K562 (cell line): Measurements from ENCODE around the gene DYNLL1. TPM values are rescaled to one million over a fixed set of nuclear protein-coding genes. Genes with fewer than 3 reads are reported as not detected.

ENCODE experiments used
- BRD9 ChIP-seq: fragments of 450-650 bp; IDR thresholded peaks from 2 replicates; pipeline ENCODE4 v1.6.1; 2018; ENCODE audit warnings: low read depth; ENCODE audit not compliant: partially characterized antibody
- CBFB ChIP-seq: sonication (generic); formaldehyde crosslinking; IDR thresholded peaks from 2 replicates; pipeline ENCODE4 v1.4.0; 2020; ENCODE audit warnings: mild to moderate bottlenecking, missing genetic modification reagents
- CBX8 ChIP-seq: fragments of 200-600 bp; sonication (generic); IDR thresholded peaks from 2 replicates; pipeline ENCODE4 v1.6.1; 2012; ENCODE audit warnings: borderline replicate concordance, mixed run types, low read depth, mild to moderate bottlenecking, moderate library complexity, mixed read lengths, low read length, control low read depth, inconsistent platforms; ENCODE audit not compliant: poor library complexity, severe bottlenecking; ENCODE audit errors: extremely low read depth
- CCNT2 ChIP-seq: IDR thresholded peaks from 2 replicates; pipeline ENCODE4 v1.6.1; 2011; ENCODE audit warnings: borderline replicate concordance, low read depth, mild to moderate bottlenecking, moderate library complexity, mixed read lengths, low read length; ENCODE audit not compliant: insufficient read length; ENCODE audit errors: extremely low read depth
- EGR1 ChIP-seq: fragments of 450-650 bp; conservative IDR thresholded peaks from 2 replicates; pipeline ENCODE4 v1.6.1; 2017; ENCODE audit warnings: mild to moderate bottlenecking
- ESRRA ChIP-seq: fragments of 450-650 bp; IDR thresholded peaks from 2 replicates; pipeline ENCODE4 v1.6.1; 2014; ENCODE audit warnings: low read depth, mild to moderate bottlenecking, moderate library complexity, borderline replicate concordance
- FOXJ2 ChIP-seq: fragments of 200-800 bp; sonication (Bioruptor generic); IDR thresholded peaks from 2 replicates; pipeline ENCODE4 v1.6.1; 2016; ENCODE audit warnings: missing genetic modification characterization, missing compliant biosample characterization
- HDGF ChIP-seq: fragments of 450-650 bp; IDR thresholded peaks from 2 replicates; pipeline ENCODE4 v1.6.1; 2016
- KDM1A ChIP-seq, 2 experiments: fragments of 450-650 bp; IDR thresholded peaks; 2 replicates each; pipeline ENCODE4 v1.6.1; 2016; ENCODE audit warnings: mild to moderate bottlenecking in 2 of 2
- NBN ChIP-seq: fragments of 450-650 bp; IDR thresholded peaks from 2 replicates; pipeline ENCODE4 v1.6.1; 2016; ENCODE audit warnings: low read depth, mild to moderate bottlenecking
- NCOA2 ChIP-seq, 2 experiments: fragments of 450-650 bp; IDR thresholded peaks; 2 replicates each; pipeline ENCODE4 v1.6.1; 2018; ENCODE audit warnings: mild to moderate bottlenecking in 2 of 2, moderate library complexity in 1 of 2; ENCODE audit not compliant: partially characterized antibody in 2 of 2
- POLR2AphosphoS5 ChIP-seq: IDR thresholded peaks from 2 replicates; pipeline ENCODE4 v1.6.1; 2011; ENCODE audit warnings: mild to moderate bottlenecking, low read depth, low read length, moderate library complexity; ENCODE audit not compliant: control insufficient read depth, insufficient read depth
- RBM22 ChIP-seq: fragments of 200-400 bp; formaldehyde crosslinking; IDR thresholded peaks from 2 replicates; pipeline ENCODE4 v1.6.1; 2018; ENCODE audit warnings: low read length, low read depth; ENCODE audit not compliant: poor library complexity, severe bottlenecking
- SIN3A ChIP-seq, 2 experiments: fragments of 150-350 bp in 1 of 2; IDR thresholded peaks; 2 replicates each; pipeline ENCODE4 v1.6.1; 2011 to 2016; ENCODE audit warnings: borderline replicate concordance in 2 of 2, low read depth in 2 of 2, low read length in 2 of 2, mild to moderate bottlenecking in 2 of 2, moderate library complexity in 2 of 2; ENCODE audit not compliant: control insufficient read depth in 1 of 2
- SREBF1 ChIP-seq: fragments of 150-350 bp; IDR thresholded peaks from 2 replicates; pipeline ENCODE4 v1.6.1; 2014; ENCODE audit warnings: antibody characterized with exemption, low read depth, low read length, borderline replicate concordance
- THRAP3 ChIP-seq: fragments of 450-650 bp; IDR thresholded peaks from 2 replicates; pipeline ENCODE4 v1.6.1; 2016; ENCODE audit warnings: mild to moderate bottlenecking, inconsistent platforms, borderline replicate concordance
- ZBED1 ChIP-seq: IDR thresholded peaks from 2 replicates; pipeline ENCODE4 v1.6.1; 2014
- ZBTB7A ChIP-seq: IDR thresholded peaks from 2 replicates; pipeline ENCODE4 v1.6.1; 2011; ENCODE audit warnings: low read depth, mild to moderate bottlenecking, low read length, moderate library complexity, borderline replicate concordance; ENCODE audit not compliant: control insufficient read depth
- ZC3H11A ChIP-seq: IDR thresholded peaks from 2 replicates; pipeline ENCODE4 v1.6.1; 2012; ENCODE audit warnings: low read depth, low read length, improper control_type of control experiment
- ZFP30 ChIP-seq: fragments of 250-450 bp; sonication (Bioruptor Pico); IDR thresholded peaks from 2 replicates; pipeline ENCODE4 v1.8.0; 2022; ENCODE audit warnings: moderate library complexity, mild to moderate bottlenecking, inconsistent platforms, borderline replicate concordance
- ZNF41 ChIP-seq: fragments of 250-450 bp; sonication (Bioruptor Pico); conservative IDR thresholded peaks from 2 replicates; pipeline ENCODE4 v1.4.0; 2020; ENCODE audit warnings: mild to moderate bottlenecking
- polyA plus RNA-seq, 8 experiments: library from polyadenylated mRNA; depleted of rRNA in 4 of 8; stranded (reverse) in 5 of 8; unstranded in 3 of 8; fragments of >200 nt; fragmentation: Nextera tagmentation in 2 of 8; fragmentation: Illumina TruSeq in 1 of 8; extraction: Ambion mirVana in 2 of 8; extraction: Trizol in 1 of 8; gene quantifications; 2 replicates each; pipeline versions ENCODE4 v1.2.1 to v1.2.3, GENCODE V29; 2011 to 2014; ENCODE audit warnings: inconsistent platforms in 1 of 8, missing spikeins in 1 of 8
- total RNA-seq, 7 experiments: library from RNA; depleted of rRNA in 6 of 7; stranded (reverse); fragments of >200 nt in 6 of 7; fragmentation: Illumina TruSeq in 2 of 7; extraction: Trizol in 2 of 7; gene quantifications; 2 replicates each; pipeline versions ENCODE4 v1.2.1 to v1.2.3, GENCODE V29; 2011 to 2021; ENCODE audit warnings: low replicate concordance in 1 of 7
- TF ChIP-seq, protein P1 (sequence below): fragments of 200-800 bp; sonication (Bioruptor generic); IDR thresholded peaks from 2 replicates; pipeline ENCODE4 v1.6.1; 2017; ENCODE audit warnings: missing genetic modification characterization, missing compliant biosample characterization
- TF ChIP-seq, protein P2 (sequence below): sonication (generic); formaldehyde crosslinking; IDR thresholded peaks from 2 replicates; pipeline ENCODE4 v1.8.1; 2023; ENCODE audit warnings: mild to moderate bottlenecking, missing genetic modification reagents
- TF ChIP-seq, protein P3 (sequence below): fragments of 250-450 bp; sonication (Bioruptor Pico); IDR thresholded peaks from 2 replicates; pipeline ENCODE4 v1.4.0; 2020; ENCODE audit warnings: mild to moderate bottlenecking

Gene DYNLL1
- total and polyA plus RNA-seq, 9 of the 15 experiments (the other 6 are each of a cell fraction or from before 2014, with no cell fraction given), result 303 to 1,112 (median 468) TPM

DNA sequence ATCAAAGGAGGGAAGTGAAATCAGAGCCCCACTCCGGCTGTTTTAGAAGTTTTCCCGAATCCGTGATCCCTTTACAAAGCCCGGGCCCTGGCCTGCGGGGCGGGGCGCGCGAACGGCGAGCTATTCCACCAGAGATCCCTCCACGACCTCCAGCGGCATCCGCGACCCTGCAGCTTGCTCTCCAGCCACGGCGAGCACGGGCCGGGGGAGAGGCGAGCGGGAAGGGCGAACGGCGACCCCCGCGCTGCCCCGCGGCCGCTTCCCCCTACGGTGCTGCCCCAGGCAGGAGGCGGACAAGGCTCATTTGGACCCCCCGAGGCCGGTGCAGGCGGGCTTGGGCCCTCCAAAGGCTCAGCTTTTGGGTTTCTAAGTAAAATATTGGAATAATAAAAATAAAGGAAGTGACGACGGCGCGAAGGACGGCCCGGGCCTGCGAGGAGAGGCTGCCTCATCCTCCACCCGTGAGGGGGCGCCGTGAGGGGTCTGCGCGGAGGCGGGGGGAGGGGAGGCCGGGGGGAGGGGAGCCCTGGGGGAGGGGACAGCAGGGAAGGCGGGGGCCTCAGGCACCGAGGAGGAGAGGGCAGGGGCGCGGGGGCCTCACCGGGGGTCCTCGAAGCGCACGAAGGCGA lies 27.0 kb upstream of the DYNLL1 start (continued):
- TF ChIP-seq, protein P1, sequence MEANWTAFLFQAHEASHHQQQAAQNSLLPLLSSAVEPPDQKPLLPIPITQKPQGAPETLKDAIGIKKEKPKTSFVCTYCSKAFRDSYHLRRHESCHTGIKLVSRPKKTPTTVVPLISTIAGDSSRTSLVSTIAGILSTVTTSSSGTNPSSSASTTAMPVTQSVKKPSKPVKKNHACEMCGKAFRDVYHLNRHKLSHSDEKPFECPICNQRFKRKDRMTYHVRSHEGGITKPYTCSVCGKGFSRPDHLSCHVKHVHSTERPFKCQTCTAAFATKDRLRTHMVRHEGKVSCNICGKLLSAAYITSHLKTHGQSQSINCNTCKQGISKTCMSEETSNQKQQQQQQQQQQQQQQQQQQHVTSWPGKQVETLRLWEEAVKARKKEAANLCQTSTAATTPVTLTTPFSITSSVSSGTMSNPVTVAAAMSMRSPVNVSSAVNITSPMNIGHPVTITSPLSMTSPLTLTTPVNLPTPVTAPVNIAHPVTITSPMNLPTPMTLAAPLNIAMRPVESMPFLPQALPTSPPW (CRISPR knock-in tag), result peak; percentile 89
- no peak for TF ChIP-seq CBFB (CRISPR knock-in tag)
- no peak for TF ChIP-seq ZC3H11A
- no peak for TF ChIP-seq HDGF
- no peak for TF ChIP-seq POLR2AphosphoS5
- TF ChIP-seq EGR1, result peak; percentile 40
- no peak for TF ChIP-seq ZFP30 (CRISPR knock-in tag)
- TF ChIP-seq FOXJ2 (tag), result no peak
- TF ChIP-seq ESRRA, result 0 out of 2 replicates have a peak, but pooled peaks have one; percentile 2
- TF ChIP-seq BRD9, result no peak
- TF ChIP-seq, protein P2, sequence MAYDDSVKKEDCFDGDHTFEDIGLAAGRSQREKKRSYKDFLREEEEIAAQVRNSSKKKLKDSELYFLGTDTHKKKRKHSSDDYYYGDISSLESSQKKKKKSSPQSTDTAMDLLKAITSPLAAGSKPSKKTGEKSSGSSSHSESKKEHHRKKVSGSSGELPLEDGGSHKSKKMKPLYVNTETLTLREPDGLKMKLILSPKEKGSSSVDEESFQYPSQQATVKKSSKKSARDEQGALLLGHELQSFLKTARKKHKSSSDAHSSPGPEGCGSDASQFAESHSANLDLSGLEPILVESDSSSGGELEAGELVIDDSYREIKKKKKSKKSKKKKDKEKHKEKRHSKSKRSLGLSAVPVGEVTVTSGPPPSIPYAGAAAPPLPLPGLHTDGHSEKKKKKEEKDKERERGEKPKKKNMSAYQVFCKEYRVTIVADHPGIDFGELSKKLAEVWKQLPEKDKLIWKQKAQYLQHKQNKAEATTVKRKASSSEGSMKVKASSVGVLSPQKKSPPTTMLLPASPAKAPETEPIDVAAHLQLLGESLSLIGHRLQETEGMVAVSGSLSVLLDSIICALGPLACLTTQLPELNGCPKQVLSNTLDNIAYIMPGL (CRISPR knock-in tag), result no peak
- no peak for TF ChIP-seq SREBF1
- peak; percentile 88 for TF ChIP-seq ZBTB7A
- TF ChIP-seq SIN3A (IDR thresholded peaks at IDR 0.05; ENCODE audit: borderline replicate concordance in 2 of 2, control insufficient read depth in 1 of 2, low read depth in 2 of 2, low read length in 2 of 2), result peak in 1 of 2 experiments; percentile 19; a peak in 1 of 4 replicates
- peak; percentile 43 for TF ChIP-seq RBM22
- TF ChIP-seq ZNF41 (CRISPR knock-in tag), result no peak
- TF ChIP-seq, protein P3, sequence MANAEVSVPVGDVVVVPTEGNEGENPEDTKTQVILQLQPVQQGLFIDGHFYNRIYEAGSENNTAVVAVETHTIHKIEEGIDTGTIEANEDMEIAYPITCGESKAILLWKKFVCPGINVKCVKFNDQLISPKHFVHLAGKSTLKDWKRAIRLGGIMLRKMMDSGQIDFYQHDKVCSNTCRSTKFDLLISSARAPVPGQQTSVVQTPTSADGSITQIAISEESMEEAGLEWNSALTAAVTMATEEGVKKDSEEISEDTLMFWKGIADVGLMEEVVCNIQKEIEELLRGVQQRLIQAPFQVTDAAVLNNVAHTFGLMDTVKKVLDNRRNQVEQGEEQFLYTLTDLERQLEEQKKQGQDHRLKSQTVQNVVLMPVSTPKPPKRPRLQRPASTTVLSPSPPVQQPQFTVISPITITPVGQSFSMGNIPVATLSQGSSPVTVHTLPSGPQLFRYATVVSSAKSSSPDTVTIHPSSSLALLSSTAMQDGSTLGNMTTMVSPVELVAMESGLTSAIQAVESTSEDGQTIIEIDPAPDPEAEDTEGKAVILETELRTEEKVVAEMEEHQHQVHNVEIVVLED (CRISPR knock-in tag), result no peak
- TF ChIP-seq CCNT2, result peak; percentile 14
- no peak for TF ChIP-seq NBN
- no peak for TF ChIP-seq ZBED1
- TF ChIP-seq THRAP3, result no peak
- peak in 1 of 2 experiments; percentile 55; a peak in 1 of 4 replicates for TF ChIP-seq KDM1A (IDR thresholded peaks at IDR 0.05)
- TF ChIP-seq CBX8, result no peak
- no peak for TF ChIP-seq NCOA2 (IDR thresholded peaks at IDR 0.05; ENCODE audit: partially characterized antibody in 2 of 2)
